Epithelial cell of proximal tubule (primary cell): ENCODE results near the gene TBC1D20. TPM values are rescaled to one million over a fixed set of nuclear protein-coding genes. Genes with fewer than 3 reads are reported as not detected.

Experiments used
- DNase-seq: peaks from one replicate; pipeline ENCODE4 v3.0.0-alpha.2; 2011; ENCODE audit warnings: low read depth
- H3K4me3 ChIP-seq: 2 replicates; pipeline ENCODE4 v1.5.1; 2011; ENCODE audit warnings: low read depth, mild to moderate bottlenecking, low read length
- total RNA-seq: library from RNA; depleted of rRNA; stranded (reverse); fragments of >200 nt; gene quantifications from 2 replicates; pipeline ENCODE4 v1.2.3, GENCODE V29; 2015
- TF ChIP-seq, protein P1 (sequence below): conservative IDR thresholded peaks from 2 replicates; pipeline ENCODE4 v1.5.1; 2012; ENCODE audit warnings: low read depth, mild to moderate bottlenecking, low read length

Gene TBC1D20
- total RNA-seq, 1 donor from 2014 or later: 16.4 TPM

DNA sequence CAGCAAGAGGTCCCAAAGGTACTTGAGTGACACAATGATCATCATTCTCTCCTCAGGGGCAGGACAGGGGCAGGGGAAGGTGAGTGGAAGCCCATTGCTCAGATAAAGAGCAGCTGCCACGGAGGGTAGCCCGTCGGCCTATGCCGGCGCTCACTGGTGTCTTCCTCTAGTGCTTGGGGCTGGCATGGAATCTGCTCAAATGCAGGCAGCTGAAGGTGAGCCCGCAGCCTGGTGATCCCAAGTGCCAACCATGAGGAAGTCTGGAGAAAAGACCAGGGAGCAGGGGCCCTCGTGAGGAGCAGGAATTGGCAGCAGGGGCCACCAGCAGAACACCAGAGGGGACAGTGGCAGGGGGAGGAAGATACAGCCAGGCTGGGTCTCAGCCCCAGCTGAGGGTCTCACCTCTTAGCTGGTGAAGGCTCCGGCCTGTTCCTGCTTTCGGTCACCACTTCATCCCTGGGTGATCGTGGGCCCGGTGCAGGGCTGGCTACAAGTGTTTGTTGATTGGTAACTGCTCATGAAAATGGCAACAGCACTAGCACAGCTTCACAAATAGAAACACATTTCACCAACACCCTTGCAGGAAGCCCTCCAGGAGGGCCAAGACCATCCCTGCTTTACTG, 29.5 kb downstream of the TBC1D20 start:
- no peak overlapping the region for H3K4me3 ChIP-seq
- DNase-seq: no peak
- TF ChIP-seq, protein P1, sequence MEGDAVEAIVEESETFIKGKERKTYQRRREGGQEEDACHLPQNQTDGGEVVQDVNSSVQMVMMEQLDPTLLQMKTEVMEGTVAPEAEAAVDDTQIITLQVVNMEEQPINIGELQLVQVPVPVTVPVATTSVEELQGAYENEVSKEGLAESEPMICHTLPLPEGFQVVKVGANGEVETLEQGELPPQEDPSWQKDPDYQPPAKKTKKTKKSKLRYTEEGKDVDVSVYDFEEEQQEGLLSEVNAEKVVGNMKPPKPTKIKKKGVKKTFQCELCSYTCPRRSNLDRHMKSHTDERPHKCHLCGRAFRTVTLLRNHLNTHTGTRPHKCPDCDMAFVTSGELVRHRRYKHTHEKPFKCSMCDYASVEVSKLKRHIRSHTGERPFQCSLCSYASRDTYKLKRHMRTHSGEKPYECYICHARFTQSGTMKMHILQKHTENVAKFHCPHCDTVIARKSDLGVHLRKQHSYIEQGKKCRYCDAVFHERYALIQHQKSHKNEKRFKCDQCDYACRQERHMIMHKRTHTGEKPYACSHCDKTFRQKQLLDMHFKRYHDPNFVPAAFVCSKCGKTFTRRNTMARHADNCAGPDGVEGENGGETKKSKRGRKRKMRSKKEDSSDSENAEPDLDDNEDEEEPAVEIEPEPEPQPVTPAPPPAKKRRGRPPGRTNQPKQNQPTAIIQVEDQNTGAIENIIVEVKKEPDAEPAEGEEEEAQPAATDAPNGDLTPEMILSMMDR: no peak

DNA sequence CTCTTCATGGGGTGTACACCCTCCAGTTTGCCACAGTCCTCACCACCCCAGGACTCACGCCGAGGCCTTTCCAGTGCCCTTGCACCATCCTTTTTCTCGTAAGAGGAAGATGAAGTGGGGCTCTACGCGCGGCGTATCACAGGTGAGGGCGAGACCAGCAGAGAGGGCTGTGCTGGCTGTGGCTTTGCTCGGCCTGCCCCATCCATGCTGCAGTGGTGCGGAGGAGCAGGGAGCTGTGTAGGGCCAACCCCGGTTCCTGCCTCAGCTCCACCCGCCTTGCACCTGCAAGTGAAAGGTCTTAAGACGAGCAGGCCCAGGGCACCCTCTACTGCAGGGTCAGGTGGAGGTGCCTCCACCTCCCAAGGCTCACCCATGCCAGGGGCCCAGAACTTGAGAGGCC, 30.1 kb downstream of the TBC1D20 start:
- TF ChIP-seq, protein P1: no peak
- no peak for DNase-seq
- H3K4me3 ChIP-seq: no peak overlapping the region

DNA sequence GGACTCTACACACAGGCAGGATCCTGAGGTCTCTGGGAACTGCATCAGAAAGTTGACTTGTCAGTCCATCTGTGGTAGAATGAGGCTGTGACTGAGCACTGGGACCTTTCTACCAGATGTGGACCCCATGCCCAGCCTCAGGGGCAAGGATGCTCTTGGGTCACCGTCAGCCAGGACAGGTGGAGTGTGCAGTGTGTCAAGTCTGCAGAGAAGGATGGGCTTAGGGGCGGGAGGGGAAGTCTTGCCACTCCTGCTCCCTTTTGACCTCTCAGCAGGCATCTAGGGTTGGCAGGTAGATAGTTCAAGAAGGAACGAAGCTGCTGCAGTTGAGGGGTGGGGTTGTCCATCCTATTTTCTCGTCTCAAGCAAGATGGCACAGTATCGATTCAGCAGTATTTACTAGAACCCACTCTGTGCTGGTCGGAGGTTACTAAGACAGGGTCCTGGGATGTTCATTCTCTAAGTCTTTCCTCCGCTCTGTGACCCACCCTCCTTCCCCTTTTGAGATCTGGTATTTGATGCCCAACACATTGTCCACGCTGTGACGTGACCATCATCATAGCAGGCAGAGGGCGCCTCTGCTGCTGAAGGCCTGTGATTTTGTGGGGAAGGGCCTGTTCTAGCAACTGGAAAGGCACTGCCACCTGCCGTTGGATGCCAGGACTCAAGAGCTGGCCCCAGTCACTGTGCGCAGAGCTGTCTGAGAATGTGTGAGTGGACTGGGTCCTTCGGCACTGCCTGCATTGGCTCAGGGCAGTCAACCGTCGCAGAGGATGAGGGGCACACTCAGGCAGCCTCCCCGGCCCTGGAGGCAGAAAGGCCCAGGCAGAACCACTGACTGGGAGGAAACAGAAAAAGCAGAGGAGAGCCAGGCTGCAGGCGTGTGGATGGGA, 31.1 kb downstream of the TBC1D20 start:
- no peak for DNase-seq
- H3K4me3 ChIP-seq: no peak overlapping the region
- TF ChIP-seq, protein P1: peak; percentile 79

DNA sequence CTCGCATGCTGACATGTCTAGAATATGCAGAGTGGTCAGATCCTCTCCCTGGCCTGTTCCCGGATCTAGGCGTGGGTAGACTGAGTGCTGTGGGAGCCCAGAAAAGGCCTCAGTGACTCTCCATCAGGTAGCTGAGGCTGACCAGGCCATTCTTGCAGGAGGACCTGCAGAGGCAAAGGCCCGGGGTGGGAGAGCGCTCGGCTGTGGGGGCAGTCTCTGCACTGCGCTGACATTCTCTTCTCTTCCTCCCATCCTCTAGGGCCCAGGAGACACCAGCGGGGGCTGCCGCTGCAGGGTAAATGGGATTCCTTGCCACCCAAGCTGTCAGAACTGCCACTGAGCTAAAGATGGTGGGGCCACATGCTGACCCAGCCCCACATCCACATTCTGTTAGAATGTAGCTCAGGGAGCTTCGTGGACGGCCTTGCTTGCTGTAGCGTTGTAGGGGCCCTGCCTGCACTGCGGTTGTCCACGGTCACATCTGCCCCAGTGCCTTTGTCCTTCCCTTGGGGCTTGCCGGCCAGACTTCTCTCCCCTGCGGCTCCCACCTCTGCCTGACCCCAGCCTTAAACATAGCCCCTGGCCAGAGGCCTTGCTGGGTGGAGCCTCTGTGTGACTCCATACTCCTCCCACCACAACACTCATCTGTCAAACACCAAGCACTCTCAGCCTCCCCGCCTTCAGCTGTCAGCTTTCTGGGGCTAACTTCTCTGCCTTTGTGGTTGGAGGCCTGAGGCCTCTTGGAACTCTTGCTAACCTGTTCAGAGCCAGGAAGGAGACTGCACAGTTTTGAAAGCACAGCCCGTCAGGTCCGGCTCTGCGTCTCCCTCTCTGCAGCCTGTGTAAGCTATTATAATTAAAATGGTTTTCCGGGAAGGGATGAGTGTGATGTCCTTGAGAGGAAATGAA, 32.0 kb downstream of the TBC1D20 start:
- TF ChIP-seq, protein P1: no peak
- H3K4me3 ChIP-seq: no peak overlapping the region
- DNase-seq: no peak

DNA sequence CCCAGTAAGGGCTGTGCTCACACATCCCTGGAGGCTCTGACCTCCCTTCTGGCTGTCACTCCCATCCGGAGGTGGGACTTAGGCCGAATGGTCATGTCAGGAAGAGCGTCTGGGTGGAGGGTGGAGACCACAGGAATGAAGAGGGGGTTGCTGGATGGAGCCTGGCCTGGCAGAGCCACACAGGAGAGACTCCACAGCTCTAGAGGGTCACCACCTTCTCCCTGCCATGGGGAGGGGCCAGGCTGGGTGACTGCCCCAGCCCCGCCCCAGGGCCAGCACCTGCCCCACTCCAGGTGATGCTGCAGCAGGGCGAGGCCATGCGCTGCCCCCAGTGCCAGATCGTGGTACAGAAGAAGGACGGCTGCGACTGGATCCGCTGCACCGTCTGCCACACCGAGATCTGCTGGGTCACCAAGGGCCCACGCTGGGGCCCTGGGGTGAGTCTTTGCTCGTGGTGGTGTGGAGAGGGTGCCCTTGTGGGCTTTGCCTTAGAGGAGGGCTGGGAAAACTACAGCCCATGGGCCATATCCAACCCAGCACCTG, 33.6 kb downstream of the TBC1D20 start:
- DNase-seq: no peak
- TF ChIP-seq, protein P1: no peak
- no peak overlapping the region for H3K4me3 ChIP-seq

DNA sequence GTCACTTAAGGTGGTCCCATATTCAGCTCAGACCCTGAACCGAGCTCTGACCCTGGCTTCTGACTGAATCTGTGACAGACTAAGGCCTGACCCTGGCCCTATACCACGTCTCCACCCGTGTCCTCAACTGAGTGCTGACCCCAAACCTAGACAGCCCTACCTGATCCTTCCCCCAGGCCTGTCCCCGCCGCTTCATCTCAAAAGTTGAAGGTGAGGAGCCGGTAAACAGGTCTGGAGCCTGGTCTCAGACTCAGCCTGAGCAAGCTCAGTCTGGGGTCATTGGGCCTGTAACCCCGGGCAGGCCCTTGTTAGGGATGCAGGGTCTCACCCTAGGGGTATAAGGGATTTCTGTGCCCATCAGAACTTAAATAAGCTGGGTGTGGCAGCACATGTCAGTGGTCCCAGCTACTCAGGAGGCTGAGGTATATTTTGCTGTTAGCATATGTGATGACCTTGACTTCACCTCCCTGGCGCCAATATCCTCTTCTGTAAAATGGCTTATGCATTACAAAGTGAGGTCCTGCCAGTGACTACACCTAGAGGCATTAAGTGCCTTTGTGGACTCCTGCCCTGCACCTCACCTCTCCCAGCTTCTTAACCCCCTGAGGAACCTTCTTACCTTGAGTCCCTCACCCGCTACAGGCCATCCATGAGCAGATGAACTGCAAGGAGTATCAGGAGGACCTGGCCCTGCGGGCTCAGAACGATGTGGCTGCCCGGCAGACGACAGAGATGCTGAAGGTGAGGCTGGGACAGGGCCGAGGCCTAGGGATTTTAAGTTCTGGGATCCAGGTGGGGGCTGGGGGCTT, 34.3 kb downstream of the TBC1D20 start:
- H3K4me3 ChIP-seq: no peak overlapping the region
- no peak for DNase-seq

More for the DNA sequence above, 34.3 kb downstream of the TBC1D20 start:
- TF ChIP-seq, protein P1: no peak
